Activated CD4-positive, alpha-beta T cell treated with anti-CD3 and anti-CD28 coated beads for 4 hours (primary cell): Measurements from ENCODE around the gene ST7.

Source experiments
- DNase-seq, 2 donors: peaks; one replicate each; pipeline ENCODE4 v3.0.0-alpha.2; 2020

ST7 gene

GRCh38 chr7:117034851-117035464, 81.7 kb downstream of the ST7 start:
- DNase-seq: no peak

DNA sequence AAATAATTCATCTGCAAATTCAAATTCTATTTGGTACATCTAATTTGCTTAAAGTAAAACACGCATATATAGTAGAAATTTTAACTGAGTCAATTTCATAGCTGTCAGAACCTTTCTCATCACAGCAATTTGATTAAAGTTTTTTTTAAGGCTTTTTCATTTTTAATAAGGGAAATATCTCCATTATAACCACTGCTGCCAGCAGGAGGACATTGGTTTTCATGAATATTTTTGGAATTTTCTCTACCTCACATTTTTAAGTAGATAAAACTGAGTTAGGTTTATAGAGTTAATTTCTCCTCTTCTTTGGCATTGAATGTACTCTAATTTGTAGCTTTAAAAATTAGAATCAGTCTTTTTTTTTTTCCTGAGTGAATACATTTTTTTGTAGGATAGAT, 82.2 kb downstream of the ST7 start:
- DNase-seq: no peak

DNA sequence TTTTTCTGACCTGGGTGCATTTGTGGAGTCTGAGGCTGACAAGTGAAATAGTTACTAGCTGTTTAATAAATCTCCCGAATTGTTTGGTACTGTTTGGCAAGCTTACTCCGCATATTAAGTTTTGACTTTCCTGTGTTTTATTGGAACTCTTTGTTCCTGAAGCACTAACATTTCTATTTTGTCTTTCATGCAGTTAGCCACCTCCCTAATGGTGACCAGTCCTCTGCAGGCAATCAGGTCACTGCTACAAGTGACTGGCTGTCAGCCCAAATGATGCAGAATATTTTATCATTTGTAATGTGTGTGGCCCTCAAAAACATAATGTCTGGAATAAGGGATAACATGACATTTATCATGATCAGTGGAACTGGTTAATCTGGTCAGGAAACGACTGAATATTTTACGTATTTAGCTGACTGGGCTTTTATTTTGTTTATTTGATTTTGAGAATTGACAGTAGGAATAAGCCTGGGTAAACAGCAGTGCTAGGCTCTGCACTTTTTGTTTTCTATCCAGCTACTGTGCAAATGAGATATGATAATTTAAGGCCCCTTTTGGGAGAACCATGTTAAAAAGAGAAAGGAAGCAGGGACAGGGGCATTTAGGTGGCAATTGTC, 82.9 kb downstream of the ST7 start:
- no peak for DNase-seq

GRCh38 chr7:117036836-117037235, 83.5 kb downstream of the ST7 start:
- no peak for DNase-seq

DNA sequence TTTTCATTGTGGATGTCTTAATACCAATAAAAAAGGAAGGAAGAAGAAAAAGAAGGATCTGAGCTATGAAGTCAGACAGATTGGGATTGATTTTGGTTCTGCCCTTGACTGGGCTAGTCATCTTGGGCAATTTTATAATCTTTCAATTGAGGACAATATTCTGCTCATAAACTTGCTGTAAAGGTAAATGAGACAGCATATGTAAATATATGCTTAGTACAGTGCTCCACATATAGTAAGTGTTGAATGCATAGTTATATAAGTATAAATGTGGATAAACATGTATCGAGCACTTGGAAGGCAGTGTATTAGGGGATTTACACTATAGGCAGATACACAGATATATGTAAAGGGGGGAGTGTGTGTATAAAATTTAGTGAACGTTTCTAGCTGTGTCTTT, 85.1 kb downstream of the ST7 start:
- DNase-seq: no peak

DNA sequence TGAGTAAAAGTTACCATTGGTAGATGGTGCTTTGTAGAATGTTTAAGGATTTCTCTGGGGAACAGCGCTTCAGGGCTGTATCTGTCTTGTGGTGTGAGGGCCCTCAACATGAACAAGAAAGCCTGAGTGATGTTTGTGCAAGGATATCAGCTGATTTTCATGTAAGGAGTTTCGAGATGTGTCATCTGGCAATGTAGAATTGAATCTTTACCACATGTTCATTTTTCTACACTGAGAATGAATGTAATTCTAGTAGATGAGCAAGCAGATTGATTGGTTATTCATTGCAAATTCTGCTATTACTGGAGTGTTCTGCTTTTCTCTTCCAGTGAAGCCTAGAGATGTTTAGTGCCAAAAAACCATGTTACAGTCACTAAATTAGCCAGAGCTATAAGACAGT, 87.7 kb downstream of the ST7 start:
- no peak for DNase-seq

- no peak for DNase-seq
Measured at GRCh38 chr7:117041822-117042221, 88.5 kb downstream of the ST7 start.

DNA sequence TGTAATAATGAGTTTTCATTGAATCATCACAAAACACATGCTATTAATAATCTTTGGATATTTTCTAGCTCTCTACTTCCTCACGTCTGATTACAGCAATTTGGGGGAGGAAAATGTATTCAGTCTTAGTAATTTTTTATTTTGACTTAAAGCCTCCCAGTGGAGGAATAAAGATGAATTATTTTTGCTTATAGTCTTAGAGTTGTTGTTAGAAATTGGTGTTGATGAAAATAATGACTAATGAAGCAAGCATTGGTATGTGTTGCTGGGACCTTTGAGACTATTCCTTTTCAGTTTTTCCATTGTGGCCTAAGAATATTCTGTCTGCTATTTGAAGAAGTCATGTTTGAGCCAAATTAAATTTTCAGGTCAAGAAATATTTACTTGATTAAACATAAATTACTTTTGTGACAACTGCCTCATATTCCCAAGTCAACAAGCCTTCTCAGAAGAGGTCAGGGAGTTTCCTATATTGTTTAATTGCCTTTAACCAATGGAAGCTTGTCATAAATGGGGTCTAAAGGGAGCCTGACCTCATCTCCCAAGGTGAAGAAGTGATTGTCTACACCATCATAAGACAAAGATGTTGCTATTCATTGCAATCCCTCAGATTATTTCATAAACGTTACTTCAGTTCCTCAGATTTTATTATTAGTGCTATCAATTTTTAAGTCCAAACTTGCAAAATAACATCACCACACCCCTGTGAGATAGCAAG, 90.0 kb downstream of the ST7 start:
- DNase-seq: no peak

DNA sequence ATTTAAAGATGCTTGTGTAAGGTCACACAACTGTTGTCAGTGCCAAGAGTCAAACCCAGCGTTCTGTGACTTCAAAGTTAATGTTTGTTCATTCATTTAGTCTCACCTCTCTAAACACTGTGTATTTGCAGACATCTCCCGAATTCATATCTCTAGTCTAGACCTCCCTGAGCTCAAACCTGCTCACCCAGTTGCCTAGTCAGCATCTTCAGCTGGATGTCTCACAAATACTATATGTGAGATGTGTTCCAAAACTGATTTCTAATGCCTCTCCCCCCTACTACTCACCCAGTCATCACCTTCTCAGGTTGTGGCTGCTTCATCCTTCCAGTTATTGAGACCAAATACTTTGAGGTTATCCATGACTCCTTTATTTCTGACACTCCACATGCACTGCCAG, 91.4 kb downstream of the ST7 start:
- DNase-seq: no peak

DNA sequence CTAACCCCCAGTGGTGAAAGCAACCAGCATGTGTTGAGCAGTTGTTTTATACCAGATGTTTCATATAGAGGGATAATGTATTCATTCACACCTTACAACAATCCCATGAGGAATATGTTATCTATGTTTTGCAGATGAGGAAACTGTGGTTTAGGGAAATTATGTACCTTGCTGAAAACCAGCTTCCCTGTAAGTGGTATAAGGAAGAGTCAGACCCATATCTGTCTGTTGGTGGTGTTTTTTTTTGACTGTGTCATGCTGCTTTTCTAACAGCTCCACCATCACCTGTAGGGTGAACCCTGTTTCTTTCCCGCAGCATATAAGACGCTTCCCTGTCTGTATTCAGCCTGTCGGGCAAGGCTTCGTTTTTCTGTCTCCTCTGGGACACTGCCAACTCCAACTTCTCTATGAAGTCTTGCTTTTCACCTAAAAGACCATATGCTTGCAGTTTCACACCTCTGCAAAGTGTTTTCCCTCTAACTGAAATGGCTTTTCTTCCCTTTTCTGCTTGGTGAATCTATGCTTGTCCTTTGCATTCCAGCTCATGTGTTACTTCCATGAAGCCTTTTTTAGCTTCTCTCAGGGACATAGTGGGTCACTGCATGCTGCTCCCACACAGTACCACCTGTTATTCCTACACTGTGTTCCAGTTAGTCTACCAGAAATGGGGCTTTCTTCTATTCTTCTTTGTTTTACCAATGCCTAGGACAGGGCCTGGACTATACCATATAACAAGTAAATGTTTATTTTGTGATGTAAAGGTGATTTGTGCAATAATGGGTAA, 92.8 kb downstream of the ST7 start:
- no peak for DNase-seq

DNA sequence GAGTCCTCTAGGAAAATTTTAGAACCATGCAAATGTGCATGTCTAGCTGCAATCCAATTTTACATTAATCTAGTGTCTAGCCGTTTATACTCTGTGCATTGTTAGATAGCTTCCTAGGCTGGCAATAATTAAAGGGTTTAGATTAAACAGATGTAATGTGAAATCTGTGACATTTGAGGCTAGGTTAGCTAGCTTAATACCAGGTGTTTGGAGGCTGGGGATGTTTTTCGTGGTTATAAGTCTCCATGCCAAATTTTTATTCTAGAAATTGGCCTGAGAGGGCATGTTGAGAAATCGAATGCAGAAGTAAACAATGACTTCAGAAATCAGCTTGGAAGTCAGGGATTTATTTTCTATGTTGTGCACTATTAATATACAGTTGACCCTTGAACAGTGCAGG, 94.2 kb downstream of the ST7 start:
- no peak for DNase-seq

GRCh38 chr7:117048114-117048866, 95.0 kb downstream of the ST7 start:
- DNase-seq: no peak

DNA sequence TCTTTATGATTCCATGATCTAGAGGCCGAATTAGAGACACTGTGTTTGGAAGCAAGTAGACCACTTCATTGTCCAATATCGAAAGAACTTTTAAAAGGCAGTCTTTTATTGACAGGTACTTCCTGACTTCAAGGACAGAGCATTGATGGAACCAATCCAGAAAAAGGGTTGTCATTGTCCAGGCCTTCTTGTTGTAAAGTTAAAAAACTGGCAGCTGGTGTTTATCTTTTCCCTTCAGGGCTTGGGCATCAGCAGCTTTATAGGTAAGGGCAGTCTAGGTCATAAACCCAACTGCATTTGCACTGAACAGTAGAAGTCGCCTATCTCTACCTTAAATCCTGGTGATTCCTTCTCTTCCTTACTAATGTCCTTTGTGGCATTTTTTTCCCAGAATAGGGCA, 95.6 kb downstream of the ST7 start:
- DNase-seq: no peak

GRCh38 chr7:117051808-117052207, 98.5 kb downstream of the ST7 start:
- DNase-seq: no peak

- no peak for DNase-seq
Measured at GRCh38 chr7:117053432-117053831, 100.1 kb downstream of the ST7 start.

GRCh38 chr7:117061751-117062150, 108.5 kb downstream of the ST7 start:
- DNase-seq: no peak

DNA sequence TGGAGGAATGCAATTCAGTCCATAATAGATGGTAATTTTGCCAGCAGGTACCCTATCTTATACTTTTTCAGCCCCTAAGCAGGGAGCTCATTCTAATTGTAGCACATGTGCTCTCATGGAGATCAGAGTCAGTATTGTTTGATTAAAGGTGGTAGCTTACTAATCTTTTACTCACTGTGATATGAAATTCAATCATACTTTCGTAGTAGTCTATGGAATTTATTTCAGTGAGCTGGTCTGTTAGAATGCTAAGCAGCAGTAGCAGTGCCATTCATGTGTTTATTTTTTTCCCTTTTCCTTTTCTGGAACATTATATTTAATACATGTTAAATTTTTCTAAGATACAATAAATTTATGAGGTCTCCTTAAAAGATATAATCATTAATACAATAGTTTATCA, 109.0 kb downstream of the ST7 start:
- DNase-seq: no peak

DNA sequence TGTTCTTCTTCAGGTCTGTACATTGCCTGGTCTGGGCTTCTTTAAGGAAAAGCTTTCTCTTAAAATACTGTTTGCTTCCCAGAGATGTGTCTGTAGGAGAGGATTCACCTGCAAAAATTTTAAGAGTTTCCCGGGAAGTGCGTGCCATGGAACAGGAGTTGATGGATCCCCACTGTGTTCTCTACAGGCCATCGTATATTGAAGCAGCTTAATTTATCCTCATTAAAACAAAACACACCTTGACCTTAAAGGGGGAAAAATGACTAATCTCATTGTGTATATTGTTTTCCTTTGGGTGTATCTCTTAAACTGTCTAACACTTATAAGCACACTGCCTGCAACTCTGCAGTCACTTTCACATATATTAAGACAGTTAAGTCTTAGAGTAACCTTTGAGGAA, 111.4 kb downstream of the ST7 start:
- no peak for DNase-seq

- no peak for DNase-seq
Measured at GRCh38 chr7:117065571-117066150, 112.4 kb downstream of the ST7 start.

GRCh38 chr7:117066668-117067067, 113.4 kb downstream of the ST7 start:
- no peak for DNase-seq

- DNase-seq: no peak
Measured at GRCh38 chr7:117067340-117067739, 114.0 kb downstream of the ST7 start.

- DNase-seq: no peak
Measured at GRCh38 chr7:117068511-117069145, 115.3 kb downstream of the ST7 start.
